ENCODE data around the gene ST7. TPM values are rescaled to one million over a fixed set of nuclear protein-coding genes. Genes with fewer than 3 reads are reported as not detected.

The ST7 gene
- total and polyA plus RNA-seq, 2 donors (not counting 1 experiment from before 2014, with no cell fraction given) = 2.3 to 4.6 TPM

DNA sequence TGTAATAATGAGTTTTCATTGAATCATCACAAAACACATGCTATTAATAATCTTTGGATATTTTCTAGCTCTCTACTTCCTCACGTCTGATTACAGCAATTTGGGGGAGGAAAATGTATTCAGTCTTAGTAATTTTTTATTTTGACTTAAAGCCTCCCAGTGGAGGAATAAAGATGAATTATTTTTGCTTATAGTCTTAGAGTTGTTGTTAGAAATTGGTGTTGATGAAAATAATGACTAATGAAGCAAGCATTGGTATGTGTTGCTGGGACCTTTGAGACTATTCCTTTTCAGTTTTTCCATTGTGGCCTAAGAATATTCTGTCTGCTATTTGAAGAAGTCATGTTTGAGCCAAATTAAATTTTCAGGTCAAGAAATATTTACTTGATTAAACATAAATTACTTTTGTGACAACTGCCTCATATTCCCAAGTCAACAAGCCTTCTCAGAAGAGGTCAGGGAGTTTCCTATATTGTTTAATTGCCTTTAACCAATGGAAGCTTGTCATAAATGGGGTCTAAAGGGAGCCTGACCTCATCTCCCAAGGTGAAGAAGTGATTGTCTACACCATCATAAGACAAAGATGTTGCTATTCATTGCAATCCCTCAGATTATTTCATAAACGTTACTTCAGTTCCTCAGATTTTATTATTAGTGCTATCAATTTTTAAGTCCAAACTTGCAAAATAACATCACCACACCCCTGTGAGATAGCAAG, 90.0 kb downstream of the ST7 start:
- DNase-seq = no peak
- H3K4me2 ChIP-seq (replicated peaks; ENCODE audit: low read depth, low read length, poor library complexity, severe bottlenecking) = no peak overlapping the region
- H3K4me1 ChIP-seq (ENCODE audit: control insufficient read depth in 2 of 2, insufficient read depth in 2 of 2, low read length in 2 of 2) = no peaks in the 10 kb centered on the region
- H3K4me1 Mint-ChIP-seq = no peaks in the 10 kb centered on the region
- H3K27me3 Mint-ChIP-seq = no peaks in the 10 kb centered on the region
- H3K79me2 ChIP-seq (ENCODE audit: control insufficient read depth, insufficient read depth, low read length) = no peaks in the 10 kb centered on the region
- H3K4me3 ChIP-seq (ENCODE audit: control extremely low read depth in 1 of 5, extremely low read depth in 1 of 5, insufficient read depth in 1 of 5, low read depth in 2 of 5, low read length in 4 of 5) = no peak overlapping the region
- ChIA-PET CTCF (no interaction called here), POLR2A (no interaction called here)
- WGBS (ENCODE audit: insufficient coverage) = no CpG with 5 or more reads among the region's 2 CpGs
- H3K27ac ChIP-seq (ENCODE audit: low read length in 2 of 2) = no peak overlapping the region
- TF ChIP-seq, protein P1, sequence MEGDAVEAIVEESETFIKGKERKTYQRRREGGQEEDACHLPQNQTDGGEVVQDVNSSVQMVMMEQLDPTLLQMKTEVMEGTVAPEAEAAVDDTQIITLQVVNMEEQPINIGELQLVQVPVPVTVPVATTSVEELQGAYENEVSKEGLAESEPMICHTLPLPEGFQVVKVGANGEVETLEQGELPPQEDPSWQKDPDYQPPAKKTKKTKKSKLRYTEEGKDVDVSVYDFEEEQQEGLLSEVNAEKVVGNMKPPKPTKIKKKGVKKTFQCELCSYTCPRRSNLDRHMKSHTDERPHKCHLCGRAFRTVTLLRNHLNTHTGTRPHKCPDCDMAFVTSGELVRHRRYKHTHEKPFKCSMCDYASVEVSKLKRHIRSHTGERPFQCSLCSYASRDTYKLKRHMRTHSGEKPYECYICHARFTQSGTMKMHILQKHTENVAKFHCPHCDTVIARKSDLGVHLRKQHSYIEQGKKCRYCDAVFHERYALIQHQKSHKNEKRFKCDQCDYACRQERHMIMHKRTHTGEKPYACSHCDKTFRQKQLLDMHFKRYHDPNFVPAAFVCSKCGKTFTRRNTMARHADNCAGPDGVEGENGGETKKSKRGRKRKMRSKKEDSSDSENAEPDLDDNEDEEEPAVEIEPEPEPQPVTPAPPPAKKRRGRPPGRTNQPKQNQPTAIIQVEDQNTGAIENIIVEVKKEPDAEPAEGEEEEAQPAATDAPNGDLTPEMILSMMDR (IDR thresholded peaks at IDR 0.05) = no peak
- TF ChIP-seq EZH2 (IDR thresholded peaks at IDR 0.05; ENCODE audit: borderline replicate concordance, insufficient read depth, low read depth, low read length, poor library complexity, severe bottlenecking) = no peak
- H3K36me3 ChIP-seq (replicated peaks in 1 of 2; ENCODE audit: control extremely low read depth in 1 of 2, control insufficient read depth in 1 of 2, extremely low read depth in 1 of 2, insufficient read depth in 2 of 2, low read length in 1 of 2) = no peaks in the 10 kb centered on the region
- H3K9ac ChIP-seq (ENCODE audit: low read length) = no peak overlapping the region
- H3K4me3 Mint-ChIP-seq = no peak overlapping the region
- ATAC-seq (ENCODE audit: low read depth) = no peak
- intact Hi-C loops (cut with micrococcal nuclease) = no loop called here
- H4K20me1 ChIP-seq (ENCODE audit: control insufficient read depth, insufficient read depth, low read length, poor library complexity, severe bottlenecking) = no peaks in the 10 kb centered on the region
- H3K27ac Mint-ChIP-seq = no peak overlapping the region
- H3K27me3 ChIP-seq (replicated peaks in 1 of 4; ENCODE audit: control extremely low read depth in 1 of 4, control insufficient read depth in 3 of 4, insufficient read depth in 4 of 4, low read length in 3 of 4) = peaks cover 0 to 7% (median 0%) of the 10 kb centered on the region in 4 experiments
- H3K9me3 ChIP-seq (ENCODE audit: control extremely low read depth in 1 of 3, control insufficient read depth in 2 of 3, insufficient read depth in 1 of 3, low read length in 2 of 3) = no peaks in the 10 kb centered on the region
- H2AFZ ChIP-seq (ENCODE audit: insufficient read depth, low read depth, low read length, poor library complexity, severe bottlenecking) = no peak overlapping the region
- no peaks in the 10 kb centered on the region for H3K9me3 Mint-ChIP-seq (ENCODE audit: insufficient read depth)

DNA sequence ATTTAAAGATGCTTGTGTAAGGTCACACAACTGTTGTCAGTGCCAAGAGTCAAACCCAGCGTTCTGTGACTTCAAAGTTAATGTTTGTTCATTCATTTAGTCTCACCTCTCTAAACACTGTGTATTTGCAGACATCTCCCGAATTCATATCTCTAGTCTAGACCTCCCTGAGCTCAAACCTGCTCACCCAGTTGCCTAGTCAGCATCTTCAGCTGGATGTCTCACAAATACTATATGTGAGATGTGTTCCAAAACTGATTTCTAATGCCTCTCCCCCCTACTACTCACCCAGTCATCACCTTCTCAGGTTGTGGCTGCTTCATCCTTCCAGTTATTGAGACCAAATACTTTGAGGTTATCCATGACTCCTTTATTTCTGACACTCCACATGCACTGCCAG, 91.4 kb downstream of the ST7 start:
- H3K36me3 ChIP-seq (replicated peaks in 1 of 2; ENCODE audit: control extremely low read depth in 1 of 2, control insufficient read depth in 1 of 2, extremely low read depth in 1 of 2, insufficient read depth in 2 of 2, low read length in 1 of 2) = no peaks in the 10 kb centered on the region
- TF ChIP-seq EZH2 (IDR thresholded peaks at IDR 0.05; ENCODE audit: borderline replicate concordance, insufficient read depth, low read depth, low read length, poor library complexity, severe bottlenecking) = no peak
- TF ChIP-seq, protein P1 (IDR thresholded peaks at IDR 0.05) = no peak
- POLR2A ChIA-PET = no interaction called here
- Mint-ChIP-seq H3K9me3 (ENCODE audit: insufficient read depth) (no peaks in the 10 kb centered on the region), H3K27me3 (no peaks in the 10 kb centered on the region), H3K4me1 (peaks cover 9% of the 10 kb centered on the region), H3K27ac (no peak overlapping the region), H3K4me3 (no peak overlapping the region)
- H3K9ac ChIP-seq (ENCODE audit: low read length) = no peak overlapping the region
- H3K4me3 ChIP-seq (ENCODE audit: control extremely low read depth in 1 of 5, extremely low read depth in 1 of 5, insufficient read depth in 1 of 5, low read depth in 2 of 5, low read length in 4 of 5) = no peak overlapping the region
- CTCF ChIA-PET = no interaction called here
- no peaks in the 10 kb centered on the region for H3K79me2 ChIP-seq (ENCODE audit: control insufficient read depth, insufficient read depth, low read length)
- no peak overlapping the region for H2AFZ ChIP-seq (ENCODE audit: insufficient read depth, low read depth, low read length, poor library complexity, severe bottlenecking)
- WGBS (ENCODE audit: insufficient coverage) = 100% methylated on average over 1 of the region's 2 CpGs
- H4K20me1 ChIP-seq (ENCODE audit: control insufficient read depth, insufficient read depth, low read length, poor library complexity, severe bottlenecking) = no peaks in the 10 kb centered on the region
- H3K9me3 ChIP-seq (ENCODE audit: control extremely low read depth in 1 of 3, control insufficient read depth in 2 of 3, insufficient read depth in 1 of 3, low read length in 2 of 3) = no peaks in the 10 kb centered on the region
- intact Hi-C loops (cut with micrococcal nuclease) = no loop called here
- DNase-seq (no peak), ATAC-seq (ENCODE audit: low read depth) (no peak)
- H3K4me1 ChIP-seq (ENCODE audit: control insufficient read depth in 2 of 2, insufficient read depth in 2 of 2, low read length in 2 of 2) = peaks cover 0 to 6% of the 10 kb centered on the region in 2 donors
- no peak overlapping the region for H3K27ac ChIP-seq (ENCODE audit: low read length in 2 of 2)
- peaks cover 0 to 7% (median 0%) of the 10 kb centered on the region in 4 experiments for H3K27me3 ChIP-seq (replicated peaks in 1 of 4; ENCODE audit: control extremely low read depth in 1 of 4, control insufficient read depth in 3 of 4, insufficient read depth in 4 of 4, low read length in 3 of 4)
- no peak overlapping the region for H3K4me2 ChIP-seq (replicated peaks; ENCODE audit: low read depth, low read length, poor library complexity, severe bottlenecking)
